ENCODE data around the gene HEMK1. TPM values are rescaled to one million over a fixed set of nuclear protein-coding genes. Genes with fewer than 3 reads are reported as not detected.

HEMK1 gene
- total RNA-seq, 2 donors from 2014 or later, result 24.1 to 25.8 TPM

DNA sequence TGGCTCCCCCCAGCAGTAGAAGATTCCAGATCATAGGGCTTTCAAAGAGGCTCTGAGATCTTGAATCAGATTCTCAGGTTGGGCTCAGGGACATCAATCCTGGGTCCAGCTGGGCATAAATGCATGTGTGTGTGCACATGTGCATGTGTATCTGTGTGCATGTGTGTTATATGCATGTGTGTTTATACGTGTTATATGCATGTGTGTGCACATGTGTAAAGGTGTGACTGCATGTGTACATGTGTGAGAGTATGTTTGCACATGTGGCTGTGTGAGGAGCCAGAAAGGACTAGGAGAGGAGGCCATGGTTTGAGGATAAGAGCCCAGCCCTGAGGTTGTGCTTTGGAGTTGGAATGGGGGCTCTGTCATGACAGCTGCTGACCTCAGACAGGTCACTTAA, 45.9 kb downstream of the HEMK1 start:
- Mint-ChIP-seq H3K4me3 (no peak overlapping the region), H3K27ac (no peak overlapping the region), H3K4me1 (peaks cover 21% of the 10 kb centered on the region), H3K9me3 (no peaks in the 10 kb centered on the region), H3K27me3 (ENCODE audit: insufficient read depth) (peaks cover 39% of the 10 kb centered on the region), H3K36me3 (ENCODE audit: low read depth) (no peaks in the 10 kb centered on the region)
- TF ChIP-seq, protein P1, sequence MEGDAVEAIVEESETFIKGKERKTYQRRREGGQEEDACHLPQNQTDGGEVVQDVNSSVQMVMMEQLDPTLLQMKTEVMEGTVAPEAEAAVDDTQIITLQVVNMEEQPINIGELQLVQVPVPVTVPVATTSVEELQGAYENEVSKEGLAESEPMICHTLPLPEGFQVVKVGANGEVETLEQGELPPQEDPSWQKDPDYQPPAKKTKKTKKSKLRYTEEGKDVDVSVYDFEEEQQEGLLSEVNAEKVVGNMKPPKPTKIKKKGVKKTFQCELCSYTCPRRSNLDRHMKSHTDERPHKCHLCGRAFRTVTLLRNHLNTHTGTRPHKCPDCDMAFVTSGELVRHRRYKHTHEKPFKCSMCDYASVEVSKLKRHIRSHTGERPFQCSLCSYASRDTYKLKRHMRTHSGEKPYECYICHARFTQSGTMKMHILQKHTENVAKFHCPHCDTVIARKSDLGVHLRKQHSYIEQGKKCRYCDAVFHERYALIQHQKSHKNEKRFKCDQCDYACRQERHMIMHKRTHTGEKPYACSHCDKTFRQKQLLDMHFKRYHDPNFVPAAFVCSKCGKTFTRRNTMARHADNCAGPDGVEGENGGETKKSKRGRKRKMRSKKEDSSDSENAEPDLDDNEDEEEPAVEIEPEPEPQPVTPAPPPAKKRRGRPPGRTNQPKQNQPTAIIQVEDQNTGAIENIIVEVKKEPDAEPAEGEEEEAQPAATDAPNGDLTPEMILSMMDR (conservative IDR thresholded peaks at IDR 0.05), result no peak
- DNase-seq, result no peak
- Histone ChIP-seq H3K9me3 (ENCODE audit: control insufficient read depth, low read length) (no peaks in the 10 kb centered on the region), H3K9ac (ENCODE audit: extremely low read depth, low read length, poor library complexity, severe bottlenecking) (no peak overlapping the region), H3K27ac (ENCODE audit: low read depth, low read length) (no peak overlapping the region), H3K4me3 (ENCODE audit: low read length) (no peak overlapping the region), H3K27me3 (ENCODE audit: control insufficient read depth, insufficient read depth, low read length, poor library complexity, severe bottlenecking) (peaks cover 22% of the 10 kb centered on the region), H3K36me3 (ENCODE audit: control insufficient read depth, insufficient read depth, low read length) (no peaks in the 10 kb centered on the region), H3K4me1 (ENCODE audit: control insufficient read depth, insufficient read depth, low read length) (no peaks in the 10 kb centered on the region)
- WGBS, 2 experiments (ENCODE audit: insufficient coverage in 1 of 2, insufficient read length in 1 of 2), result 25 to 44% methylated on average over 1 of the region's 1 CpG

DNA sequence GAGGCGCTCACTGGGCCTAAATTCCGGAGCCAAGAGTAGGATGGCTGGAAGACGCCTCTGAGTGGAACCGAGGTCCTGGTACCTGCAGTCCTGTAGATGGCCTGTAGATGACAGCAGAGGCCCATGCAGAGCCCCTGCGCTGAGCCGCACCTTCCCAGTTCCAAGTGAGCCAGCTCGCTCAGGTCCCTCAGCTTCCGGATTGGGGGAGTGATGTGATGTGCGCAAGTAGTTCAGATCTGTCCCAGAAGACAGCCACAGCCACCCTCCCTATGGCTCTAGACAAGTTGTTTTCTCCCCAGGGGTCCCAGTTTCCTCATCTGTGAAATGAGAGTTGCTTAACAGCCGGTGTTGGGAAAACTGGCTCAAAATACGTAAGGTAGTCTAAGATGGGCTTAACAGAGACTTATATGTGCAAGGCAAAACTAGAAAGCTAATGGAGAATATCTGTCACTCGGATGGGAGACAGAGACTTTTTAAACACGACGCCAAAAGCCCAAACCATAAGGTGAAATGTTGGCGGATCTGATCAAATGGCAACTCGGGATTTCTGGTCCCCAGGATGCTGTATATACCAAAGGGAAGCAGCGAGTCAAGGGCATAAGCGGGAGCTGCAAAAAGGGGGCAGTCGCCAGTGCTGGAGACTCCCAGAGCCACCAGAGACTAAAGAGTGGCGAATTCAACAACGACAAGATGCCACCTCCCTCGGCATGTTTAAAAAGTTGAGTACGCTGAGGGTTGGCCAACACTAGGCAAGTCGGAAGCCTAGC, 46.9 kb downstream of the HEMK1 start:
- peak; percentile 95 for DNase-seq
- Histone ChIP-seq H3K9ac (ENCODE audit: extremely low read depth, low read length, poor library complexity, severe bottlenecking) (no peak overlapping the region), H3K4me3 (ENCODE audit: low read length) (peak overlapping the region; percentile 73), H3K27ac (ENCODE audit: low read depth, low read length) (no peak overlapping the region), H3K9me3 (ENCODE audit: control insufficient read depth, low read length) (no peaks in the 10 kb centered on the region), H3K27me3 (ENCODE audit: control insufficient read depth, insufficient read depth, low read length, poor library complexity, severe bottlenecking) (peaks cover 14% of the 10 kb centered on the region), H3K36me3 (ENCODE audit: control insufficient read depth, insufficient read depth, low read length) (no peaks in the 10 kb centered on the region), H3K4me1 (ENCODE audit: control insufficient read depth, insufficient read depth, low read length) (no peaks in the 10 kb centered on the region)
- peaks cover 5% of the 10 kb centered on the region for H3K36me3 Mint-ChIP-seq (ENCODE audit: low read depth)
- H3K4me1 Mint-ChIP-seq, result peaks cover 17% of the 10 kb centered on the region
- H3K27me3 Mint-ChIP-seq (ENCODE audit: insufficient read depth), result peaks cover 29% of the 10 kb centered on the region
- WGBS, 2 experiments (ENCODE audit: insufficient coverage in 1 of 2, insufficient read length in 1 of 2), result 6% methylated on average over 19 to 24 of the region's 24 CpGs
- TF ChIP-seq, protein P1 (conservative IDR thresholded peaks at IDR 0.05), result peak; percentile 97
- H3K9me3 Mint-ChIP-seq, result no peaks in the 10 kb centered on the region
- H3K4me3 Mint-ChIP-seq, result peak overlapping the region; percentile 71
- H3K27ac Mint-ChIP-seq, result peak overlapping the region; percentile 59

DNA sequence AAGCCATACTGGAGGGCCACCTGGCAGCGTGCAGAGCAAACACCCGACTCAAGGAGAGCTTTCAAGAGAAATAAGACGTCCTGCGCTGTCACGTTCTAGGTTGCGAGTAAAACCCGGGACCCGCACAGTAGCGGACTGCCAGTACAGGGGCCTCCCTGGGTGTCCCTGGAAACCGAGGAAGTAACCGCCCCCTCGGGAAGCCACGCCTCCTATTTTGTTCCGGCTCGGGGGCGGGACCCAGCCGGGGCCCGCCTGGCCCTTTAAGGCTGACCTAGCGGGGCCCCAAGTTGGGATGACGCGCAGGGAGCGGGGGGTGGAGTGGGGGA, 47.4 kb downstream of the HEMK1 start:
- peaks cover 27% of the 10 kb centered on the region for H3K27me3 Mint-ChIP-seq (ENCODE audit: insufficient read depth)
- no peak overlapping the region for H3K9ac ChIP-seq (ENCODE audit: extremely low read depth, low read length, poor library complexity, severe bottlenecking)
- WGBS, 2 experiments (ENCODE audit: insufficient coverage in 1 of 2, insufficient read length in 1 of 2), result 0% methylated on average over 9 to 18 of the region's 22 CpGs
- peak; percentile 99 for DNase-seq
- no peaks in the 10 kb centered on the region for H3K9me3 Mint-ChIP-seq
- H3K4me3 ChIP-seq (ENCODE audit: low read length), result peak overlapping the region; percentile 73
- H3K4me3 Mint-ChIP-seq, result peak overlapping the region; percentile 71
- no peaks in the 10 kb centered on the region for H3K36me3 ChIP-seq (ENCODE audit: control insufficient read depth, insufficient read depth, low read length)
- peaks cover 17% of the 10 kb centered on the region for H3K4me1 Mint-ChIP-seq
- no peaks in the 10 kb centered on the region for H3K9me3 ChIP-seq (ENCODE audit: control insufficient read depth, low read length)
- TF ChIP-seq, protein P1 (conservative IDR thresholded peaks at IDR 0.05), result no peak
- peaks cover 14% of the 10 kb centered on the region for H3K27me3 ChIP-seq (ENCODE audit: control insufficient read depth, insufficient read depth, low read length, poor library complexity, severe bottlenecking)
- H3K36me3 Mint-ChIP-seq (ENCODE audit: low read depth), result peaks cover 5% of the 10 kb centered on the region
- H3K27ac Mint-ChIP-seq, result peak overlapping the region; percentile 59
- H3K27ac ChIP-seq (ENCODE audit: low read depth, low read length), result no peak overlapping the region
- no peaks in the 10 kb centered on the region for H3K4me1 ChIP-seq (ENCODE audit: control insufficient read depth, insufficient read depth, low read length)

All from endodermal cell (in vitro differentiated cells).